HL-60 (cell line): Measurements from ENCODE around the gene CAMTA1.

Source experiments
- CTCF ChIP-seq: IDR thresholded peaks from one replicate; pipeline ENCODE4 v1.5.1; 2011; ENCODE audit warnings: low read length, control low read depth, inconsistent platforms; ENCODE audit not compliant: insufficient read depth
- REST ChIP-seq: IDR thresholded peaks from 2 replicates; pipeline ENCODE4 v1.6.1; 2012; ENCODE audit warnings: low read depth; ENCODE audit not compliant: insufficient replicate concordance

- no peak for TF ChIP-seq CTCF
- TF ChIP-seq REST, result no peak
These were observed 751.8 kb downstream of the CAMTA1 start for GRCh38 chr1:7536891-7537591.
